ENCODE data around the gene INPP5A.

Gene INPP5A

GRCh38 chr10:132710746-132711612 is 173.4 kb downstream of the INPP5A start:
- Histone ChIP-seq H3K9me3 (ENCODE audit: severe bottlenecking) (peaks cover 13% of the 10 kb centered on the region), H3K36me3 (no peaks in the 10 kb centered on the region), H3K4me3 (ENCODE audit: low read depth, low read length) (no peak overlapping the region), H3K27ac (no peak overlapping the region), H3K27me3 (ENCODE audit: insufficient read depth, low read depth, severe bottlenecking) (no peaks in the 10 kb centered on the region)
- TF ChIP-seq, protein P1, sequence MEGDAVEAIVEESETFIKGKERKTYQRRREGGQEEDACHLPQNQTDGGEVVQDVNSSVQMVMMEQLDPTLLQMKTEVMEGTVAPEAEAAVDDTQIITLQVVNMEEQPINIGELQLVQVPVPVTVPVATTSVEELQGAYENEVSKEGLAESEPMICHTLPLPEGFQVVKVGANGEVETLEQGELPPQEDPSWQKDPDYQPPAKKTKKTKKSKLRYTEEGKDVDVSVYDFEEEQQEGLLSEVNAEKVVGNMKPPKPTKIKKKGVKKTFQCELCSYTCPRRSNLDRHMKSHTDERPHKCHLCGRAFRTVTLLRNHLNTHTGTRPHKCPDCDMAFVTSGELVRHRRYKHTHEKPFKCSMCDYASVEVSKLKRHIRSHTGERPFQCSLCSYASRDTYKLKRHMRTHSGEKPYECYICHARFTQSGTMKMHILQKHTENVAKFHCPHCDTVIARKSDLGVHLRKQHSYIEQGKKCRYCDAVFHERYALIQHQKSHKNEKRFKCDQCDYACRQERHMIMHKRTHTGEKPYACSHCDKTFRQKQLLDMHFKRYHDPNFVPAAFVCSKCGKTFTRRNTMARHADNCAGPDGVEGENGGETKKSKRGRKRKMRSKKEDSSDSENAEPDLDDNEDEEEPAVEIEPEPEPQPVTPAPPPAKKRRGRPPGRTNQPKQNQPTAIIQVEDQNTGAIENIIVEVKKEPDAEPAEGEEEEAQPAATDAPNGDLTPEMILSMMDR (IDR thresholded peaks at IDR 0.05; ENCODE audit: low read depth, low read length), result no peak
- DNase-seq, result no peak

DNA sequence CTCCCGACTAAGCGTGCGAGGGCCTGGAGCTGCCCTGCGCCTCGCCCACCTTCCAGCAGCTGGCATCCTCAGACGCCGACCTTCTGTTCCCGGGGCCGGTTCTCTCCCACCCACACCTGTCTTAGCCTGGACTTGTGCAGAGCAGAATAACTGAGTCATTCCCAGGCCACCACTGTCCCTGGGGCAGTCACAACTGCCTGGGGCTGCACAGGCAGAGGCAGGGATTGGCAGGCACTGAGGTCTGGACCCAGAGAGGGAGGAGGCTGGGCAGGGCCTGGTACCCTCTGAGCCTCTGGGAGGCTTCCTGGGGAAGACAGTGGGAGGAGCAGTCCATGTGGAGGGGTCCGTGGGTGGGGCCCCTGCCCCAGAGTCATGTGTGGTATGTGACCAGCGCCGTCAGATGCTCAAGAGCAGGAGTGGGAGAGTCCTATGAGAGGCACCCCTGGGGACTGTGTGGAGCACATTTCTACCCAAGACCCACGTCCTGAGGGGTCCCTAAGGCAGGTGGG is 174.1 kb downstream of the INPP5A start:
- Histone ChIP-seq H3K36me3 (no peaks in the 10 kb centered on the region), H3K4me3 (ENCODE audit: low read depth, low read length) (no peak overlapping the region), H3K9me3 (ENCODE audit: severe bottlenecking) (peaks cover 6% of the 10 kb centered on the region), H3K27ac (no peak overlapping the region), H3K27me3 (ENCODE audit: insufficient read depth, low read depth, severe bottlenecking) (no peaks in the 10 kb centered on the region)
- TF ChIP-seq, protein P1 (IDR thresholded peaks at IDR 0.05; ENCODE audit: low read depth, low read length), result no peak
- no peak for DNase-seq

- no peak for DNase-seq
- TF ChIP-seq, protein P1 (IDR thresholded peaks at IDR 0.05; ENCODE audit: low read depth, low read length), result no peak
- Histone ChIP-seq H3K9me3 (ENCODE audit: severe bottlenecking) (no peaks in the 10 kb centered on the region), H3K4me3 (ENCODE audit: low read depth, low read length) (no peak overlapping the region), H3K27me3 (ENCODE audit: insufficient read depth, low read depth, severe bottlenecking) (no peaks in the 10 kb centered on the region), H3K36me3 (no peaks in the 10 kb centered on the region), H3K27ac (no peak overlapping the region)
Observed at GRCh38 chr10:132712291-132712690, 174.7 kb downstream of the INPP5A start.

GRCh38 chr10:132712743-132713142 is 175.2 kb downstream of the INPP5A start:
- Histone ChIP-seq H3K9me3 (ENCODE audit: severe bottlenecking) (no peaks in the 10 kb centered on the region), H3K27me3 (ENCODE audit: insufficient read depth, low read depth, severe bottlenecking) (no peaks in the 10 kb centered on the region), H3K4me3 (ENCODE audit: low read depth, low read length) (no peak overlapping the region), H3K27ac (no peak overlapping the region), H3K36me3 (no peaks in the 10 kb centered on the region)
- TF ChIP-seq, protein P1 (IDR thresholded peaks at IDR 0.05; ENCODE audit: low read depth, low read length), result no peak
- no peak for DNase-seq

DNA sequence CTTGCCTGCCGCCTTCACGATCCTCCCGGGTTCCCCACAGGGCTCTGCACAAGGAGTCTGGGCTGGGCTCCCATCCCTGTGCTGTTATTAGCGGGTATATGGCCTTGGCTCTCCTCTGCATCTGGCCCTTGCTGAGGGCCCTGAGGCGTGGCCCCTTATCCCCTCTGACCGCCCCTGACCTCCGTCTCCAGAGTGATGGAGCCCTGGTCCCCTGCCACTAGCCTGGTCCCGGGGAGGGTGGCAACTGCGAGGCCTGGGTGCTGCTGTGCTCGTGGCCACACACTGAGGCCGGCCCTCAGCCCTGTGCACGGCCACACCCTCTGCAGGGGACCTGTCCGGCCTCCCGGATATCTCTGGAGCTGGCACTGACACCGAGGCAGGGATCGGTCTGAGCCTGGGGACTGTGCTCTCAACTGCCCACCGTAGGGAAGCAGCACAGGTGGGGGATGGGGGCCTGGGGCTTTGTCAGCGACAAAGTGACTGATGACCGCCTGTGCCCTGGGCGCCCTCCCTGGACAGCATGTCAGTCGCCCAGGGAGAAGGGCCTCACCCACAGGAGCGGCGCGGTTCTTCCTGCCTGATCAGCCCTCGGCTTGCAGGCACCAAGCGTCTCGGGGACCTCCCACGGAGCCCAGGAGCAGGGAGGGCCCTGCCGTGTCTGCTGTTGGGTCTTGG is 176.0 kb downstream of the INPP5A start:
- Histone ChIP-seq H3K36me3 (no peaks in the 10 kb centered on the region), H3K9me3 (ENCODE audit: severe bottlenecking) (no peaks in the 10 kb centered on the region), H3K27me3 (ENCODE audit: insufficient read depth, low read depth, severe bottlenecking) (no peaks in the 10 kb centered on the region), H3K4me3 (ENCODE audit: low read depth, low read length) (no peak overlapping the region), H3K27ac (no peak overlapping the region)
- DNase-seq, result no peak
- TF ChIP-seq, protein P1 (IDR thresholded peaks at IDR 0.05; ENCODE audit: low read depth, low read length), result no peak

All from WERI-Rb-1 (cell line).